ENCODE measurements around the gene IDI2.

IDI2 gene

DNA sequence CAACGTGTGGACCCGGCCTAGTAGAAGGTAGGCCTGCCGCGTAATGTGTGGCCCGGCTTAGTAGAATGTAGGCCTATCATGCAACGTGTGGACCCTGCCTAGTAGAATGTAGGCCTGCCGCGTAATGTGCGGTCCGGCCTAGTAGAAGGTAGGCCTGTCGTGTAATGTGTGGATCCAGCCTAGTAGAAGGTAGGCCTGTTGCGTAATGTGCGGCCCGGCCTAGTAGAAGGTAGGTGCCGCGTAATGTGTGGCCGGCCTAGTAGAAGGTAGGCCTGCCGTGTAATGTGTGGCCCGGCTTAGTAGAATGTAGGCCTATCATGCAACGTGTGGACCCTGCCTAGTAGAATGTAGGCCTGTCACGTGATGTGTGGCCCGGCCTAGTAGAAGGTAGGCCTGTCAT lies 49.3 kb downstream of the IDI2 start:
- no peak for DNase-seq

DNA sequence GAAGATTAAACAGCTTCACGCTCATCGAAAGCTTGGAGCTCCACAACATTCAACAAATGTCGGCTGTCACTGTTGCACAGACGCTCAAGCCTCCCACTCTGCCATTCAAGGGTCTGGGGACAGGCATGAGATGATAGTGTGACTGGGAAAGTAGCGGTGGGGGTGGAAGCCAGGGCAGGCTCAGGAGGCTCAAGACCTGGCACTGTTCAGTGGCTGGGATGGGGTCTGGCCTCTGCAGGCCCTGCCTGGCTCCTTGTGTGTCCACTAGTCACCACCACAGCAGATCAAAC lies 50.9 kb downstream of the IDI2 start:
- DNase-seq: no peak

DNA sequence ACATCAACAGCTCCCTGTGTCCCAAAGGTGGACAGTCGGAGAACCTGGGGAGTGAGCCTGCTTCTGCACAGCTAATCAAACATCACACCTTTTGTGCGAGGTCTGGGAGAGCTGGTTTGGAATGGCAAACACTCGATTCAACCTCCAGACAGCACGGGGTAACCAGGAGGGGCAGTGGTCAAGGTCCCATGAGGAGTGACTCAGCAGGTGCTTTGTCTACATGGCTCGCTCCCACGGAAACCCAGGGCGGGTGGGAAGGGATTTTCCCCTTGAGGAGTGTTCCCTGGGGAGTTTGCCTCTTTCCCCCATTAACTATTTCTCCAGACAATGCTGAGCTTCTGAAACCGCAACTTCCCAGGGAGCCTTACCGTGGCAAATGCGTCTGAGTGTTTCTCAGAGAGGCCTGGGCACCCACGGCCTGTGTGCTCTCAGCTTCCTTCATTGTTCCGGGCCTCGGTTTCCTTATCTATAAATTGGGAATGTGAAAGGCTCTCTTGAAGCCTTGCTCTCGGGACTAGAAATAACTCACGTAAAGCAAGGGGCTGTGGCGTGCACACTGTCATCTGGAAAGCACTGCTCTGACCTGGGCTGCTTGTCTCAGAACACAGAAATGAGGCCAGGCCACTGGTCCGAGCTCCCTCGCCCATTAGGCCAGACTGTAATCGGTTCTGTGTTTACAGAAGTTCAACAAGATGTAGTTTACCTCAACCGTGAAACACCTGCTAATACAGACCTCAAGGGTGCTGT lies 51.4 kb downstream of the IDI2 start:
- DNase-seq: no peak

DNA sequence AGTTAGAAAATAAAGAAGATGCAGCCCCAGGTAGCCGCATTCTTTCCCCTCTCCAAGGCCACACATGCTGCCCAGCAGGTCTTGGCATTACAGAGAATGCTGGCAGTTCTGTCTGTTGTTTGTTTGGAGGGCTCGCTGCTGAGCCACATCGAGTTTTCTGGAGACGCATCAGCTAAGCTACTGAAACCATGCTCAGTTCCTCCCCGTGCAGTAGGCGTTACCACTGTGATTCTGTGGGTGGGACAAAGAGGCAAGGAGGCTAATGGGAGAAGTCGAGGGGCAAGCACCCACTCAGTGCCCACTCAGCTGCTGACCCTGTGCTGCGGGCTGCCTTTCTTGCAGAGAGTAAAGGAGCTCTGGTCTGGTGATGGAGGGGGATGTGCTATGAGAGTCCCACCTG lies 52.9 kb downstream of the IDI2 start:
- no peak for DNase-seq

GRCh38 chr10:971613-972012 lies 54.0 kb downstream of the IDI2 start:
- no peak for DNase-seq

GRCh38 chr10:971150-971542 lies 54.5 kb downstream of the IDI2 start:
- DNase-seq: no peak

GRCh38 chr10:970311-971149 lies 55.1 kb downstream of the IDI2 start:
- no peak for DNase-seq

DNA sequence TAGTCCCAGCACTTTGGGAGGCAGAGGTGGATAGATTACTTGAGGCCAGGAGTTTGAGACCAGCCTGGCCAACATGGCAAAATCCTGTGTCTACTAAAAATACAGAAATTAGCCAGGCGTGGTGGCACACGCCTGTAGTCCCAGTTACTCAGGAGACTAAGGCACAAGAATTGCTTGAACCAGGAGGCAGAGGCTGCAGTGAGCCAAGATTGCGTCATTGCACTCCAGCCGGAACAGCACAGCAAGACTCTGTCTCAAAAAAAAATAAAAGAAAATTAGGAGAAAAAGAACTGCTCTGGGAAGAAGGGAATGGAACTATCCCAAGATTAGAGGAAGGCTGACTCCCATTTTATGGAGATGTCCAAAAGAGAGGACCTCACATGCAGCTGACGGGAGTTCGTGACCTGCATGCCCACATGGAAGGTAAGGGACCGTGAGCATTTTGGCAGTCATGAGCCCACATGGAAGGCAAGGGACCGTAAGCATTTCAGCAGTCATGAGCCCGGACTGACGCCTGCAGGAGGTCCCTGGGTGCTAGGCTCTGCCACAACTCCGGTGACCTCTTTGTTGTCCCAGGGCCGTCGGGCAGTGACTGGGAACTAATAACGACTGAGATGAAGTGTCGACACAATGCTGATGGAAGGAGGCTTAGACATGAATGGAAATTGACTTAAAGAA lies 56.0 kb downstream of the IDI2 start:
- no peak for DNase-seq
